AG04449 (cell line): Measurements from ENCODE around the gene HES7.

Source experiments
- CTCF ChIA-PET: fragments of 350-600 bp; formaldehyde crosslinking; extraction: SDS; loops from one replicate; lab custom pipeline; 2021; ENCODE audit warnings: antibody characterized with exemption; lab: Yijun Ruan, JAX
- POLR2A ChIA-PET: fragments of 400-600, 350-600 bp; formaldehyde crosslinking; extraction: SDS; loops from one replicate; lab custom pipeline; 2020; ENCODE audit warnings: antibody characterized with exemption, inconsistent platforms; lab: Yijun Ruan, JAX
- DNase-seq: peaks from one replicate; pipeline ENCODE4 v3.0.0-alpha.2; 2010; ENCODE audit warnings: low read depth, low spot score
- H3K4me3 ChIP-seq: 2 replicates; pipeline ENCODE4 v1.5.1; 2011; ENCODE audit warnings: low read depth, mild to moderate bottlenecking, control low read depth, low read length
- TF ChIP-seq, protein P1 (sequence below): IDR thresholded peaks from one replicate; pipeline ENCODE4 v1.5.1; 2011; ENCODE audit warnings: mild to moderate bottlenecking, moderate library complexity, low read length, control low read depth, inconsistent platforms; ENCODE audit not compliant: insufficient read depth; ENCODE audit errors: missing control alignments

The HES7 gene

DNA sequence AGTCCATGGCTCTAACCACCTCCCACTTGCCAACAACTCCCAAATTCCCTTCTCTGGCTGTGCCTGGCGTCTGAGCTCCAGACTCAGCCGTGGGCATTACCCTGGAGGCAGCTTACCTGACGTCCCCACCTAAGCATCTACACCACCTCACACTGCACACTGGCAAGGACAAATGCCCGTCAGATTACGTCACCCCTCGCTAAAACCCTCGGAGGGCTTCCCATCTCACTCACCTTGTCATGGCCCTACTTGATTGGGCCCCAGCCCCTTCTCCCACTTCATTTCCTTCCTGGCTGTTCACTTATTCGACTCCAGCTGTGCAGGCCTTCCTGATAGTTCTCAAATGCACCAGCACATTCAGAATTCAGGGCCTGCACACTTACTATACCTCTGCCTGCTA lies 19.0 kb downstream of the HES7 start:
- POLR2A ChIA-PET = no interaction called here
- H3K4me3 ChIP-seq = no peak overlapping the region
- DNase-seq = no peak
- CTCF ChIA-PET = interaction anchor here (1.2 to 14.3 kb wide), 12 partner anchors 8 to 54 kb away, joined by 3 to 244 read pairs (median 4); partner anchors contain the start of genes ALOX12B and ALOXE3
- TF ChIP-seq, protein P1, sequence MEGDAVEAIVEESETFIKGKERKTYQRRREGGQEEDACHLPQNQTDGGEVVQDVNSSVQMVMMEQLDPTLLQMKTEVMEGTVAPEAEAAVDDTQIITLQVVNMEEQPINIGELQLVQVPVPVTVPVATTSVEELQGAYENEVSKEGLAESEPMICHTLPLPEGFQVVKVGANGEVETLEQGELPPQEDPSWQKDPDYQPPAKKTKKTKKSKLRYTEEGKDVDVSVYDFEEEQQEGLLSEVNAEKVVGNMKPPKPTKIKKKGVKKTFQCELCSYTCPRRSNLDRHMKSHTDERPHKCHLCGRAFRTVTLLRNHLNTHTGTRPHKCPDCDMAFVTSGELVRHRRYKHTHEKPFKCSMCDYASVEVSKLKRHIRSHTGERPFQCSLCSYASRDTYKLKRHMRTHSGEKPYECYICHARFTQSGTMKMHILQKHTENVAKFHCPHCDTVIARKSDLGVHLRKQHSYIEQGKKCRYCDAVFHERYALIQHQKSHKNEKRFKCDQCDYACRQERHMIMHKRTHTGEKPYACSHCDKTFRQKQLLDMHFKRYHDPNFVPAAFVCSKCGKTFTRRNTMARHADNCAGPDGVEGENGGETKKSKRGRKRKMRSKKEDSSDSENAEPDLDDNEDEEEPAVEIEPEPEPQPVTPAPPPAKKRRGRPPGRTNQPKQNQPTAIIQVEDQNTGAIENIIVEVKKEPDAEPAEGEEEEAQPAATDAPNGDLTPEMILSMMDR = no peak

DNA sequence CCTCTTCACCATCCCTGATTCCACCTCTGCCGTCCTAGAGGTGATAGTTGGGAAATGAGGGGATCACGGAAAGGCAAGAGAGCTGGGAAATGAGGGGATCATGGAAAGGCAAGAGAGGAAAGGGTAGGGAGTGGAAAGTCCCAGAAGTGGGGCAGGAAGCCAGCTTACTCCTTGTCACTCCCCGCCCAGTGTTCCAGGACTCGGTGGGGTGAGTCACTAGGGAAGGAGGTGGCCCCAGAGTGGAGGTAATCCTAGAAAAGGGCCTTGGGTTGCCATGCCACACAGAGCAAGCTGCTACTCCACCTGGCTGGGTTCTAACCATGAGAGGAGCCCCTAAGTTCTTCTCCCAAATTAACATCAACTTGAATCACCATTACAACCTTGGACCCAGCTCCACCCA lies 20.4 kb downstream of the HES7 start:
- TF ChIP-seq, protein P1 = no peak
- DNase-seq = no peak
- CTCF ChIA-PET = interaction anchor here (0.6 to 14.3 kb wide), 8 partner anchors 9 to 1099 kb away, joined by 3 to 244 read pairs (median 6); partner anchors contain the start of genes ALOX12B and ALOXE3

DNA sequence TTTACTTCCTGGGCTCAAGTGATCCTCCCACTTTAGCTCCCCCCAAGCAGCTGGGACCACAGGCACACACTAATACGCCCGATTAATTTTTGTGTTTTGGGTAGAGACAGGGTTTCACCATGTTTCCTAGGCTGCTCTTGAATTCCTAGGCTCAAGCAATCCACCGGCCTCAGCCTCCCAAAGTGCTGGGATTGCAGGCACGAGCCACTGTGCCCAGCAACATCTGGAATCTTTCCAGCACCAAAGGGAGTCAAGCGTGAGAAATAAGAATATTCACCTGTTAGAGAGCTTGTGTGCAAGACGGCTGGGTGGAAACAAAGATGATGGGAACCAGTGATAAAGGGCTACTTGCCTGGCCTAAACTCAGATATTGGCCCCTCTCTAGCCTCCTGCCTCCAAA lies 22.2 kb downstream of the HES7 start:
- ChIA-PET CTCF (interaction anchor here (1.5 to 14.3 kb wide), 5 partner anchors 8 to 41 kb away, joined by 3 to 244 read pairs (median 69); partner anchors contain the start of genes ALOX12B and ALOXE3), POLR2A (no interaction called here)
- DNase-seq = no peak
- TF ChIP-seq, protein P1 = no peak
- H3K4me3 ChIP-seq = no peak overlapping the region

More for the DNA sequence above, 20.4 kb downstream of the HES7 start:
- no peak overlapping the region for H3K4me3 ChIP-seq
- POLR2A ChIA-PET = no interaction called here

DNA sequence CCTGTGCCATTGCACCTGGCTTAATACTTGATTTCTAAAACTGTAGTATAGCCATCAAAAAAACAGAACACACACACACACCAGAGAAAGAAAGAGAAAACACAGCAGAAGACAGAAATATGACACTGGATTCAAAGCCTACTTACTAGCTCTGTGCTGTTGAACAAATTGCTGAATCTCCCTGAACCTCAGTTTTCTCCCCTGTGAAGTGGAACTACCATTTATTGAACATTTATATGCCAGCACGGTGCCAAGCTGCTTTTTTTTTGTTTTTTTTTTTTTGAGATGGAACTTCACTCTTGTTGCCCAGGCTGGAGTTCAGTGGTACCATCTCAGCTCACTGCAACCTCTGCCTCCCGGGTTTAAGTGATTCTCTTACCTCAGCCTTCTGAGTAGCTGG lies 23.1 kb downstream of the HES7 start:
- POLR2A ChIA-PET = no interaction called here
- no peak overlapping the region for H3K4me3 ChIP-seq
- DNase-seq = no peak
- CTCF ChIA-PET = interaction anchor here (0.9 to 14.3 kb wide), 5 partner anchors 9 to 38 kb away, joined by 4 to 244 read pairs (median 22); partner anchors contain the start of gene ALOX12B
- TF ChIP-seq, protein P1 = no peak

DNA sequence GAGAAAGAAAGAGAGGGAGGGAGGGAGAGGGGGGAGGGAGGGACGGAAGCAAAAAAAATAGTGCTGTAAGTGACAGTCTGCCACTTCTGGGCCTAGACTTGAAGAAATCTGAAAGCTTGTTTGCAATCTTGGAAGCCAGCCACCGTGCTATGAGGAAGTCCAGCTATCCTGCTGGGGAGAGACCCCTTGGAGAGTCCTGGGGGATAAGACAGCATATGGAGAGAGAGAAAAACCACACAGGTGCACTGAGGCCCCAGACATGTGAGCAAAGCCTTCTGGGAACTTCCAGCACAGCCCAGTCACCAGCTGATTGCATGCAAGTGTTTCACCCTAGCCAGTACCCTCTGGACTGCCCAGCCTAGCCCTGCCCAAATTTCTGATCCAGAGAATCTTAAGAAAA lies 23.8 kb downstream of the HES7 start:
- DNase-seq = no peak
- H3K4me3 ChIP-seq = no peak overlapping the region
- POLR2A ChIA-PET = no interaction called here
- CTCF ChIA-PET = interaction anchor here (0.9 to 14.3 kb wide), 6 partner anchors 10 to 42 kb away, joined by 3 to 244 read pairs (median 14); partner anchors contain the start of gene ALOX12B
- TF ChIP-seq, protein P1 = no peak

DNA sequence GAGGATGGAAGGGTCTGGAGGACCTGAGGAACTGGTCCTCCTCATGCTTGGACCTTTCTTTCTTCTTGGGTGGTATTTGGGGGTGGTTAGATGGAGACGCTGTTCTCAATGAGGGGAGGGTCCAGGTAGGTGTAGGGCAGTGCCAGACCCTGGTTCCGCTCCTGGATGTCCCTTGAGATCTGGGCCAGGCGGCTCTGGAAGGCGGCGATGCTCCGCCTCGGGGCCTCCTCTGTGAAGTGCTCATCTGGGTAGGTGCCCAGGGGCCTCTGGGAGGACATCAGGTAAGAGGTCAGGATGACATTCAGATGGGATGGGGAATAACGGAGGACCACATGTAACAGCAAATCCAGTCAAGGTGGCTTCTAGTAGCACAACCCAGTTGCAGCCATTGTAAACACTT lies 27.4 kb downstream of the HES7 start:
- CTCF ChIA-PET = interaction anchor here (0.6 to 1.2 kb wide), 8 partner anchors 8 to 203 kb away, joined by 3 to 6 read pairs (median 3); partner anchors contain the start of gene ALOXE3
- H3K4me3 ChIP-seq = no peak overlapping the region
- TF ChIP-seq, protein P1 = no peak
- DNase-seq = no peak
- POLR2A ChIA-PET = no interaction called here
